ENCODE data around the gene SLC1A7. TPM values are rescaled to one million over a fixed set of nuclear protein-coding genes. Genes with fewer than 3 reads are reported as not detected.
"Not testable (repeated sequence)": the region's sequence is repeated elsewhere in the genome, so short reads cannot be mapped to it uniquely, and the experiment has no call there.

SLC1A7 gene
- total RNA-seq, 1 experiment from 2014 or later: not detected

- no peaks in the 10 kb centered on the region for H3K36me3 ChIP-seq (ENCODE audit: control insufficient read depth in 1 of 2, insufficient read depth in 2 of 2, low read length in 2 of 2)
- POLR2A ChIA-PET: no interaction called here
- ATAC-seq: no peak
Measured at GRCh38 chr1:53186533-53186932, 44.1 kb upstream of the SLC1A7 start.

GRCh38 chr1:53185955-53186297 is 43.5 kb upstream of the SLC1A7 start:
- ATAC-seq; POLR2A ChIA-PET; DNase-seq (ENCODE audit: low read depth, low spot score); BruUV-seq (replicated peaks); H3K36me3 ChIP-seq (ENCODE audit: control insufficient read depth in 1 of 2, insufficient read depth in 2 of 2, low read length in 2 of 2); H3K27me3 ChIP-seq (ENCODE audit: insufficient read depth, low read length); H3K27ac ChIP-seq (ENCODE audit: low read depth, low read length); RAD21 ChIA-PET (ENCODE audit: low non-redundant PET in 1 of 2, low total read pairs in 2 of 2, uncharacterized antibody in 2 of 2, unreplicated experiment in 2 of 2); H2AFZ ChIP-seq (ENCODE audit: low read depth, low read length, poor library complexity, severe bottlenecking); H3K9me3 ChIP-seq (ENCODE audit: control insufficient read depth in 1 of 2, insufficient read depth in 1 of 2, low read depth in 1 of 2, low read length in 2 of 2); H3K4me2 ChIP-seq (ENCODE audit: low read length); H3K9me2 ChIP-seq (ENCODE audit: insufficient read depth); H3K9ac ChIP-seq (ENCODE audit: low read length); H4K20me1 ChIP-seq (ENCODE audit: insufficient read depth); H3K4me3 ChIP-seq (replicated peaks in 1 of 2; ENCODE audit: low read depth in 1 of 2, low read length in 2 of 2); H3K79me2 ChIP-seq (ENCODE audit: insufficient read depth, low read length): not testable (repeated sequence)
- intact Hi-C loops (cut with micrococcal nuclease): loop anchor here (1.0 to 10.0 kb wide), 2 partner anchors 171 to 282 kb away; no protein-coding TSS in a partner anchor
- CTCF ChIA-PET: interaction anchor here (0.8 kb wide), 1 partner anchor 207 kb away, joined by 4 read pairs; no protein-coding TSS in a partner anchor
- peaks cover 0 to 13% of the 10 kb centered on the region in 2 experiments; a peak in 2 of 4 replicates for H3K4me1 ChIP-seq (ENCODE audit: control insufficient read depth in 1 of 2, insufficient read depth in 2 of 2, low read length in 2 of 2)

More at GRCh38 chr1:53186533-53186932, 44.1 kb upstream of the SLC1A7 start:
- H3K4me1 ChIP-seq (ENCODE audit: control insufficient read depth in 1 of 2, insufficient read depth in 2 of 2, low read length in 2 of 2): peaks cover 0 to 13% of the 10 kb centered on the region in 2 experiments; a peak in 2 of 4 replicates
- TF ChIP-seq CBX3 (IDR thresholded peaks at IDR 0.05; ENCODE audit: low read depth) (no peak), SRF (IDR thresholded peaks at IDR 0.05; ENCODE audit: low read depth) (no peak), TCF7L2 (IDR thresholded peaks at IDR 0.05; ENCODE audit: borderline replicate concordance, extremely low read depth, insufficient read depth, insufficient read length) (no peak), SIN3A (IDR thresholded peaks at IDR 0.05; ENCODE audit: low read depth) (no peak), POLR2A (IDR thresholded peaks at IDR 0.05; ENCODE audit: borderline replicate concordance, extremely low read depth, insufficient read depth, insufficient read length) (no peak), EZH2 (IDR thresholded peaks at IDR 0.05) (no peak), EZH2phosphoT487 (IDR thresholded peaks at IDR 0.05; ENCODE audit: borderline replicate concordance) (no peak), SP1 (IDR thresholded peaks at IDR 0.05; ENCODE audit: low read depth) (no peak), POLR2AphosphoS5 (IDR thresholded peaks at IDR 0.05; ENCODE audit: low read depth, low read length) (no peak), CEBPB (IDR thresholded peaks at IDR 0.05; ENCODE audit: low read depth) (no peak), ZNF274 (IDR thresholded peaks at IDR 0.05; ENCODE audit: low read depth, low read length) (no peak), EGR1 (IDR thresholded peaks at IDR 0.05; ENCODE audit: low read depth) (no peak), ZFX (IDR thresholded peaks at IDR 0.05) (no peak), YY1 (IDR thresholded peaks at IDR 0.05; ENCODE audit: extremely low read depth, insufficient replicate concordance, low read depth, low read length) (no peak), JUND (IDR thresholded peaks at IDR 0.05) (no peak)
- no peak overlapping the region for H3K27ac ChIP-seq (ENCODE audit: low read depth, low read length)
- no peaks in the 10 kb centered on the region for H3K79me2 ChIP-seq (ENCODE audit: insufficient read depth, low read length)
- no TSS peak for BruUV-seq (replicated peaks)
- no peak overlapping the region for H3K4me2 ChIP-seq (ENCODE audit: low read length)
- H3K27me3 ChIP-seq (ENCODE audit: insufficient read depth, low read length): no peaks in the 10 kb centered on the region
- H3K4me3 ChIP-seq (replicated peaks in 1 of 2; ENCODE audit: low read depth in 1 of 2, low read length in 2 of 2): no peak overlapping the region
- H2AFZ ChIP-seq (ENCODE audit: low read depth, low read length, poor library complexity, severe bottlenecking): no peak overlapping the region
- no peaks in the 10 kb centered on the region for H3K9me3 ChIP-seq (ENCODE audit: control insufficient read depth in 1 of 2, insufficient read depth in 1 of 2, low read depth in 1 of 2, low read length in 2 of 2)
- H4K20me1 ChIP-seq (ENCODE audit: insufficient read depth): no peaks in the 10 kb centered on the region
- CTCF ChIA-PET: interaction anchor here (0.8 kb wide), 1 partner anchor 207 kb away, joined by 4 read pairs; no protein-coding TSS in a partner anchor
- no peak for DNase-seq (ENCODE audit: low read depth, low spot score)
- H3K9me2 ChIP-seq (ENCODE audit: insufficient read depth): no peaks in the 10 kb centered on the region
- RAD21 ChIA-PET (ENCODE audit: low non-redundant PET in 1 of 2, low total read pairs in 2 of 2, uncharacterized antibody in 2 of 2, unreplicated experiment in 2 of 2): no interaction called here
- intact Hi-C loops (cut with micrococcal nuclease): loop anchor here (10.0 kb wide), 1 partner anchor 172 kb away; no protein-coding TSS in a partner anchor
- H3K9ac ChIP-seq (ENCODE audit: low read length): no peak overlapping the region

Measured in HCT116 (cell line).